Colonic mucosa (tissue), 4 donors: ENCODE results near the gene LRRC37A3. TPM values are rescaled to one million over a fixed set of nuclear protein-coding genes. Genes with fewer than 3 reads are reported as not detected.
A peak's percentile ranks its signal among the peaks of the same experiment; 100 is the strongest.
"Not testable (repeated sequence)": the region's sequence is repeated elsewhere in the genome, so short reads cannot be mapped to it uniquely, and the experiment has no call there.

Source experiments
- DNase-seq: peaks from one replicate; pipeline ENCODE4 v3.0.0-alpha.2; 2020
- H3K27ac ChIP-seq: fragments of 200-600 bp; one replicate; pipeline ENCODE4 v1.8.0; 2021
- H3K27me3 ChIP-seq: fragments of 200-600 bp; one replicate; pipeline ENCODE4 v1.8.0; 2021
- H3K36me3 ChIP-seq: fragments of 200-600 bp; one replicate; pipeline ENCODE4 v1.8.0; 2021
- H3K4me1 ChIP-seq: fragments of 200-600 bp; one replicate; pipeline ENCODE4 v1.8.0; 2021; ENCODE audit warnings: mild to moderate bottlenecking
- H3K4me3 ChIP-seq: fragments of 200-600 bp; one replicate; pipeline ENCODE4 v1.8.0; 2021
- H3K9ac ChIP-seq, 2 donors: one replicate each; pipeline ENCODE4 v1.7.0; 2013; ENCODE audit warnings: control low read depth in 2 of 2, low read depth in 2 of 2, low read length in 2 of 2
- H3K9me3 ChIP-seq: fragments of 200-600 bp; one replicate; pipeline ENCODE4 v1.8.0; 2021
- CTCF ChIP-seq: fragments of 200-600 bp; IDR thresholded peaks from one replicate; pipeline ENCODE4 v1.8.0; 2022; ENCODE audit warnings: antibody characterized with exemption, mild to moderate bottlenecking
- intact Hi-C: fragments of 100-400 bp; cut with DNase I; formaldehyde crosslinking; loops from one replicate; pipeline ENCODE4 v1.14.1; 2022
- total RNA-seq, 2 donors: library from RNA; stranded (reverse); fragmentation: NEBNext Ultra II Directional in 1 of 2; extraction: Animal tissue kit (Norgen Biotek cat#: 25700) in 1 of 2; gene quantifications; one replicate each; pipeline ENCODE4 v1.2.1, GENCODE V29; 2021
- donor health status: healthy.
- donor health status: DM: no; HTN: no; CAD: no.
- donor health status: DM: no; HTN: no; CAD: no.

Gene LRRC37A3
- total RNA-seq, 2 donors from 2014 or later = 5.7 to 17.3 TPM

GRCh38 chr17:64938925-64939474 lies 19.7 kb upstream of the LRRC37A3 start:
- Histone ChIP-seq H3K4me3 (no peak overlapping the region), H3K27ac (no peak overlapping the region), H3K36me3 (no peaks in the 10 kb centered on the region), H3K27me3 (no peaks in the 10 kb centered on the region), H3K4me1 (no peaks in the 10 kb centered on the region), H3K9me3 (no peaks in the 10 kb centered on the region), H3K9ac (no peak overlapping the region)
- peak; percentile 51 for DNase-seq
- peak; percentile 69 for TF ChIP-seq CTCF
- intact Hi-C loops = no loop called here

GRCh38 chr17:64938290-64938689 lies 19.0 kb upstream of the LRRC37A3 start:
- no peak for DNase-seq
- Histone ChIP-seq H3K27me3 (no peaks in the 10 kb centered on the region), H3K9ac (no peak overlapping the region), H3K4me3 (no peak overlapping the region), H3K27ac (no peak overlapping the region), H3K4me1 (no peaks in the 10 kb centered on the region), H3K9me3 (no peaks in the 10 kb centered on the region), H3K36me3 (no peaks in the 10 kb centered on the region)
- intact Hi-C loops = no loop called here
- no peak for TF ChIP-seq CTCF

GRCh38 chr17:64936117-64936516 lies 16.8 kb upstream of the LRRC37A3 start:
- Histone ChIP-seq H3K4me1 (no peaks in the 10 kb centered on the region), H3K4me3 (no peak overlapping the region), H3K9ac (no peak overlapping the region), H3K27me3 (no peaks in the 10 kb centered on the region), H3K9me3 (no peaks in the 10 kb centered on the region), H3K27ac (no peak overlapping the region), H3K36me3 (no peaks in the 10 kb centered on the region)
- intact Hi-C loops = no loop called here
- TF ChIP-seq CTCF = no peak
- DNase-seq = no peak

GRCh38 chr17:64934284-64934778 lies 15.1 kb upstream of the LRRC37A3 start:
- DNase-seq, H3K27ac ChIP-seq, H3K36me3 ChIP-seq, H3K4me3 ChIP-seq, H3K4me1 ChIP-seq, H3K9ac ChIP-seq, intact Hi-C loops, H3K9me3 ChIP-seq, H3K27me3 ChIP-seq: not testable (repeated sequence)

GRCh38 chr17:64932850-64933249 lies 13.6 kb upstream of the LRRC37A3 start:
- H3K9ac ChIP-seq, H3K27me3 ChIP-seq, H3K27ac ChIP-seq, DNase-seq, intact Hi-C loops, H3K4me1 ChIP-seq, H3K9me3 ChIP-seq, H3K4me3 ChIP-seq, H3K36me3 ChIP-seq: not testable (repeated sequence)

- intact Hi-C loops, H3K27ac ChIP-seq: not testable (repeated sequence)
Measured at GRCh38 chr17:64930374-64930773, 11.1 kb upstream of the LRRC37A3 start.

GRCh38 chr17:64929419-64930209 lies 10.3 kb upstream of the LRRC37A3 start:
- H3K27me3 ChIP-seq, H3K9me3 ChIP-seq, H3K36me3 ChIP-seq, intact Hi-C loops, H3K4me3 ChIP-seq, DNase-seq, H3K4me1 ChIP-seq, H3K9ac ChIP-seq, H3K27ac ChIP-seq: not testable (repeated sequence)

More at GRCh38 chr17:64930374-64930773, 11.1 kb upstream of the LRRC37A3 start:
- H3K9me3 ChIP-seq, H3K4me3 ChIP-seq, H3K27me3 ChIP-seq, H3K36me3 ChIP-seq, H3K4me1 ChIP-seq, DNase-seq, H3K9ac ChIP-seq: not testable (repeated sequence)

- H3K9ac ChIP-seq, H3K9me3 ChIP-seq, H3K4me3 ChIP-seq, DNase-seq, H3K27ac ChIP-seq, H3K27me3 ChIP-seq, H3K4me1 ChIP-seq, H3K36me3 ChIP-seq, intact Hi-C loops: not testable (repeated sequence)
Measured at GRCh38 chr17:64928701-64929100, 9.4 kb upstream of the LRRC37A3 start.
